ENCODE data around the gene GRK3.

- TF ChIP-seq CTCF (IDR thresholded peaks at IDR 0.05) = no peak
- TF ChIP-seq POLR2A (IDR thresholded peaks at IDR 0.05) = no peak
Observed at GRCh38 chr22:25656724-25657123, 92.2 kb downstream of the GRK3 start.

Measured in Peyer's patch (tissue), 4 donors.